ENCODE data around the gene PEMT. TPM values are rescaled to one million over a fixed set of nuclear protein-coding genes. Genes with fewer than 3 reads are reported as not detected.

Gene PEMT
- total RNA-seq, 1 experiment from 2014 or later, result 27.0 TPM

DNA sequence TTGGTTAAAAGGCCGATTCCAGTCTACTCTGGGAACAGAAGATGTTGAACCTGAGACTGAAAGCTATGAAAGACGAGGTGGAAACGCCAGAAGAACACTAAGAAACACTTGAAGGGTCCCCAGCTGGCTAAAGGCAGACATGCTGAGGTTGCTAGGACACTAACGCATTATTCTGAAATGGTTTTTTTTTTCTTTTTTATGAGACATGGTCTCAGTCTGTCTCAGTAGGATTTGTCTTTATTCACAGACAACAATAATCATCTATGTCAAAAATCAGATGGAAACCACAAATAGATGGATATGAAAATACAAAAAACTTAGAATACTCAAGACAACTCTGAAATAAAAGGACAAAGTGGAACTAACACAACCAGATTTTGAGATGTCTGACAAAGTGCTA is 60.4 kb downstream of the PEMT start:
- in situ Hi-C loops (cut with HindIII; ENCODE audit: low pct_unique_long_range_greater_than_20kb, low sequenced_read_pairs), result no loop called here
- DNase-seq (ENCODE audit: low read depth, low spot score), result no peak
- ATAC-seq, result no peak
- H3K9me3 ChIP-seq (ENCODE audit: control insufficient read depth, insufficient read depth, low read depth, low read length), result no peaks in the 10 kb centered on the region
- intact Hi-C loops (cut with micrococcal nuclease; ENCODE audit: unreplicated experiment), result no loop called here
- H3K27ac ChIP-seq (ENCODE audit: low read length), result no peak overlapping the region
- ChIA-PET POLR2A (no interaction called here), CTCF (no interaction called here)
- BruUV-seq (replicated peaks), result no TSS peak
- TF ChIP-seq, protein P1, sequence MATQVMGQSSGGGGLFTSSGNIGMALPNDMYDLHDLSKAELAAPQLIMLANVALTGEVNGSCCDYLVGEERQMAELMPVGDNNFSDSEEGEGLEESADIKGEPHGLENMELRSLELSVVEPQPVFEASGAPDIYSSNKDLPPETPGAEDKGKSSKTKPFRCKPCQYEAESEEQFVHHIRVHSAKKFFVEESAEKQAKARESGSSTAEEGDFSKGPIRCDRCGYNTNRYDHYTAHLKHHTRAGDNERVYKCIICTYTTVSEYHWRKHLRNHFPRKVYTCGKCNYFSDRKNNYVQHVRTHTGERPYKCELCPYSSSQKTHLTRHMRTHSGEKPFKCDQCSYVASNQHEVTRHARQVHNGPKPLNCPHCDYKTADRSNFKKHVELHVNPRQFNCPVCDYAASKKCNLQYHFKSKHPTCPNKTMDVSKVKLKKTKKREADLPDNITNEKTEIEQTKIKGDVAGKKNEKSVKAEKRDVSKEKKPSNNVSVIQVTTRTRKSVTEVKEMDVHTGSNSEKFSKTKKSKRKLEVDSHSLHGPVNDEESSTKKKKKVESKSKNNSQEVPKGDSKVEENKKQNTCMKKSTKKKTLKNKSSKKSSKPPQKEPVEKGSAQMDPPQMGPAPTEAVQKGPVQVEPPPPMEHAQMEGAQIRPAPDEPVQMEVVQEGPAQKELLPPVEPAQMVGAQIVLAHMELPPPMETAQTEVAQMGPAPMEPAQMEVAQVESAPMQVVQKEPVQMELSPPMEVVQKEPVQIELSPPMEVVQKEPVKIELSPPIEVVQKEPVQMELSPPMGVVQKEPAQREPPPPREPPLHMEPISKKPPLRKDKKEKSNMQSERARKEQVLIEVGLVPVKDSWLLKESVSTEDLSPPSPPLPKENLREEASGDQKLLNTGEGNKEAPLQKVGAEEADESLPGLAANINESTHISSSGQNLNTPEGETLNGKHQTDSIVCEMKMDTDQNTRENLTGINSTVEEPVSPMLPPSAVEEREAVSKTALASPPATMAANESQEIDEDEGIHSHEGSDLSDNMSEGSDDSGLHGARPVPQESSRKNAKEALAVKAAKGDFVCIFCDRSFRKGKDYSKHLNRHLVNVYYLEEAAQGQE (IDR thresholded peaks at IDR 0.05; ENCODE audit: insufficient read depth in 1 of 2, low read depth in 2 of 2, low read length in 1 of 2), result no peak
- TF ChIP-seq, protein P2, sequence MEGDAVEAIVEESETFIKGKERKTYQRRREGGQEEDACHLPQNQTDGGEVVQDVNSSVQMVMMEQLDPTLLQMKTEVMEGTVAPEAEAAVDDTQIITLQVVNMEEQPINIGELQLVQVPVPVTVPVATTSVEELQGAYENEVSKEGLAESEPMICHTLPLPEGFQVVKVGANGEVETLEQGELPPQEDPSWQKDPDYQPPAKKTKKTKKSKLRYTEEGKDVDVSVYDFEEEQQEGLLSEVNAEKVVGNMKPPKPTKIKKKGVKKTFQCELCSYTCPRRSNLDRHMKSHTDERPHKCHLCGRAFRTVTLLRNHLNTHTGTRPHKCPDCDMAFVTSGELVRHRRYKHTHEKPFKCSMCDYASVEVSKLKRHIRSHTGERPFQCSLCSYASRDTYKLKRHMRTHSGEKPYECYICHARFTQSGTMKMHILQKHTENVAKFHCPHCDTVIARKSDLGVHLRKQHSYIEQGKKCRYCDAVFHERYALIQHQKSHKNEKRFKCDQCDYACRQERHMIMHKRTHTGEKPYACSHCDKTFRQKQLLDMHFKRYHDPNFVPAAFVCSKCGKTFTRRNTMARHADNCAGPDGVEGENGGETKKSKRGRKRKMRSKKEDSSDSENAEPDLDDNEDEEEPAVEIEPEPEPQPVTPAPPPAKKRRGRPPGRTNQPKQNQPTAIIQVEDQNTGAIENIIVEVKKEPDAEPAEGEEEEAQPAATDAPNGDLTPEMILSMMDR (IDR thresholded peaks at IDR 0.05), result no peak
- TF ChIP-seq SIN3A (IDR thresholded peaks at IDR 0.05; ENCODE audit: borderline replicate concordance, insufficient read depth, low read depth, low read length), result no peak
- TF ChIP-seq POLR2AphosphoS5 (IDR thresholded peaks at IDR 0.05; ENCODE audit: low read depth, low read length), result no peak
- TF ChIP-seq TCF7L2 (IDR thresholded peaks at IDR 0.05; ENCODE audit: low read depth, low read length), result no peak
- H3K27me3 ChIP-seq (ENCODE audit: control insufficient read depth, insufficient read depth, low read length), result no peaks in the 10 kb centered on the region
- no peak overlapping the region for H3K4me3 ChIP-seq (ENCODE audit: low read depth in 2 of 2, low read length in 2 of 2)
- no peaks in the 10 kb centered on the region for H3K36me3 ChIP-seq (ENCODE audit: control insufficient read depth, insufficient read depth, low read length)
- H3K4me1 ChIP-seq (ENCODE audit: control insufficient read depth, insufficient read depth, low read length), result no peaks in the 10 kb centered on the region

- Histone ChIP-seq H3K9me3 (ENCODE audit: control insufficient read depth, insufficient read depth, low read depth, low read length) (no peaks in the 10 kb centered on the region), H3K4me1 (ENCODE audit: control insufficient read depth, insufficient read depth, low read length) (no peaks in the 10 kb centered on the region), H3K4me3 (ENCODE audit: low read depth in 2 of 2, low read length in 2 of 2) (no peak overlapping the region), H3K36me3 (ENCODE audit: control insufficient read depth, insufficient read depth, low read length) (no peaks in the 10 kb centered on the region), H3K27me3 (ENCODE audit: control insufficient read depth, insufficient read depth, low read length) (no peaks in the 10 kb centered on the region), H3K27ac (ENCODE audit: low read length) (no peak overlapping the region)
- POLR2A ChIA-PET, result no interaction called here
- CTCF ChIA-PET, result no interaction called here
- no peak for TF ChIP-seq TCF7L2 (IDR thresholded peaks at IDR 0.05; ENCODE audit: low read depth, low read length)
- TF ChIP-seq, protein P1 (IDR thresholded peaks at IDR 0.05; ENCODE audit: insufficient read depth in 1 of 2, low read depth in 2 of 2, low read length in 1 of 2), result no peak
- DNase-seq (ENCODE audit: low read depth, low spot score) (no peak), ATAC-seq (peak; percentile 45; the same call in 1 of the 2 replicates)
- in situ Hi-C loops (cut with HindIII; ENCODE audit: low pct_unique_long_range_greater_than_20kb, low sequenced_read_pairs), result no loop called here
- BruUV-seq (replicated peaks), result no TSS peak
- intact Hi-C loops (cut with micrococcal nuclease; ENCODE audit: unreplicated experiment), result no loop called here
These were observed 62.5 kb downstream of the PEMT start for GRCh38 chr17:17528696-17529652.

Data from Panc1 (cell line).